Measurements from ENCODE around the gene RPL27. TPM values are rescaled to one million over a fixed set of nuclear protein-coding genes. Genes with fewer than 3 reads are reported as not detected.

The RPL27 gene
- total and polyA plus RNA-seq, 2 of the 4 experiments (the other 2 are of a cell fraction): 1,595 to 2,806 TPM

- CTCF ChIA-PET: interaction anchor here (0.6 to 1.1 kb wide), 2 partner anchors 21 to 372 kb away, joined by 3 to 4 read pairs; no protein-coding TSS in a partner anchor
- no peak overlapping the region for H3K4ac ChIP-seq (ENCODE audit: low read depth, low read length)
- H3K56ac ChIP-seq (ENCODE audit: extremely low read depth, insufficient read depth, low read length): no peak overlapping the region
- H2BK15ac ChIP-seq (ENCODE audit: low read depth, low read length): no peak overlapping the region
- no peak overlapping the region for H2BK20ac ChIP-seq (ENCODE audit: low read depth, low read length)
- no CpG with 5 or more reads among the region's 13 CpGs for WGBS, 2 experiments (ENCODE audit: extremely low coverage in 2 of 2, insufficient read length in 1 of 2)
- H3K9ac ChIP-seq (ENCODE audit: low read depth, low read length): no peak overlapping the region
- H2AK9ac ChIP-seq (replicated peaks; ENCODE audit: low read depth, low read length, poor library complexity): no peak overlapping the region
- intact Hi-C loops (cut with micrococcal nuclease) (no loop called here), dilution Hi-C loops (cut with HindIII; ENCODE audit: low sequenced_read_pairs, unreplicated experiment) (no loop called here), in situ Hi-C loops (cut with MboI; ENCODE audit: low sequenced_read_pairs) (loop anchor here (25.0 kb wide), 1 partner anchor 112 kb away; no protein-coding TSS in a partner anchor)
- H3K14ac ChIP-seq (replicated peaks; ENCODE audit: low read depth, low read length): no peak overlapping the region
- H4K20me1 ChIP-seq (ENCODE audit: insufficient read depth, low read length): peaks cover 32% of the 10 kb centered on the region
- H3K23ac ChIP-seq (ENCODE audit: low read depth, low read length): no peak overlapping the region
- peaks cover 26% of the 10 kb centered on the region for H3K36me3 ChIP-seq (ENCODE audit: control insufficient read depth, insufficient read depth, low read length)
- H2BK120ac ChIP-seq (ENCODE audit: low read depth, low read length): no peak overlapping the region
- no TSS peak for BruUV-seq (replicated peaks)
- H2BK5ac ChIP-seq (ENCODE audit: low read depth, low read length, poor library complexity, severe bottlenecking): no peak overlapping the region
- H3K9me1 ChIP-seq (ENCODE audit: insufficient read depth, low read length): 0 out of 2 replicates have a peak, but pooled peaks cover 5% of the 10 kb centered on the region
- H4K8ac ChIP-seq (ENCODE audit: low read depth in 2 of 2, low read length in 2 of 2): no peak overlapping the region
- ATAC-seq (ENCODE audit: low read depth): peak; percentile 89
- peaks cover 5% of the 10 kb centered on the region for H3K4me1 ChIP-seq (ENCODE audit: control insufficient read depth, insufficient read depth, low read length)
- H2AK5ac ChIP-seq (ENCODE audit: low read depth, low read length): no peak overlapping the region
- H4K91ac ChIP-seq (ENCODE audit: insufficient read depth, low read depth, low read length): no peak overlapping the region
- no peak overlapping the region for H3K4me3 ChIP-seq (ENCODE audit: insufficient read depth, low read depth, low read length)
- POLR2A ChIA-PET (ENCODE audit: unreplicated experiment): no interaction called here
- H3K27ac ChIP-seq (ENCODE audit: insufficient read depth, low read length): no peak overlapping the region
- H3K18ac ChIP-seq (ENCODE audit: low read depth, low read length): no peak overlapping the region
- H4K5ac ChIP-seq (ENCODE audit: low read depth, low read length): no peak overlapping the region
- peak; percentile 75 for TF ChIP-seq RCOR1 (IDR thresholded peaks at IDR 0.05; ENCODE audit: insufficient replicate concordance, low read length)
- TF ChIP-seq RFX5 (IDR thresholded peaks at IDR 0.05; ENCODE audit: low read depth, low read length): no peak
- TF ChIP-seq BHLHE40 (IDR thresholded peaks at IDR 0.05; ENCODE audit: low read depth, low read length): peak; percentile 61; the same call in 1 of the 2 replicates
- no peak for TF ChIP-seq MAZ (IDR thresholded peaks at IDR 0.05; ENCODE audit: borderline replicate concordance, low read depth, low read length)
- peak; percentile 74 for TF ChIP-seq CEBPB (IDR thresholded peaks at IDR 0.05; ENCODE audit: low read depth, low read length)
- TF ChIP-seq FOS (IDR thresholded peaks at IDR 0.05; ENCODE audit: low read depth, low read length): peak; percentile 61; the same call in 1 of the 2 replicates
- peak; percentile 86 for DNase-seq
- H2AFZ ChIP-seq (replicated peaks; ENCODE audit: low read length, poor library complexity): no peak overlapping the region
- no peak overlapping the region for H3K4me2 ChIP-seq (ENCODE audit: low read depth, low read length)
- H3K27me3 ChIP-seq (ENCODE audit: control insufficient read depth, insufficient read depth, low read length): no peaks in the 10 kb centered on the region
- no peaks in the 10 kb centered on the region for H3K9me3 ChIP-seq (ENCODE audit: control insufficient read depth, insufficient read depth, low read length)
- H3K79me1 ChIP-seq (ENCODE audit: low read depth in 1 of 2, low read length in 2 of 2): no peaks in the 10 kb centered on the region
Measured at GRCh38 chr17:42950044-42950783, 48.0 kb upstream of the RPL27 start.

Measured in IMR-90 (cell line).